H1 (cell line): ENCODE results near the gene CHN2. TPM values are rescaled to one million over a fixed set of nuclear protein-coding genes. Genes with fewer than 3 reads are reported as not detected.

ENCODE experiments used
- BCL11A ChIP-seq, 2 experiments: IDR thresholded peaks; one replicate each; pipeline ENCODE4 v1.6.1; 2011; ENCODE audit warnings: low read depth in 2 of 2, low read length in 2 of 2, mild to moderate bottlenecking in 2 of 2
- CEBPB ChIP-seq: IDR thresholded peaks from 2 replicates; pipeline ENCODE4 v1.6.1; 2012; ENCODE audit warnings: low read depth, low read length
- EGR1 ChIP-seq: IDR thresholded peaks from 2 replicates; pipeline ENCODE4 v1.6.1; 2011; ENCODE audit warnings: low read depth, low read length, borderline replicate concordance
- RNF2 ChIP-seq: fragments of 200-900, 300-1000 bp; sonication (generic); IDR thresholded peaks from 2 replicates; pipeline ENCODE4 v1.7.1; 2016; ENCODE audit warnings: borderline replicate concordance, low read depth, mild to moderate bottlenecking, antibody characterized with exemption, low read length; ENCODE audit not compliant: poor library complexity, severe bottlenecking; ENCODE audit errors: missing control alignments
- TEAD4 ChIP-seq: IDR thresholded peaks from 2 replicates; pipeline ENCODE4 v1.6.1; 2012; ENCODE audit warnings: low read depth, low read length, inconsistent platforms, mixed read lengths
- polyA plus RNA-seq, 7 experiments: library from polyadenylated mRNA; depleted of rRNA in 3 of 7; stranded (reverse) in 5 of 7; unstranded in 2 of 7; fragments of >200 nt in 5 of 7; fragments of 200-250 nt in 2 of 7; gene quantifications; 1 replicate in 5 of 7; 2 replicates in 1 of 7; 4 replicates in 1 of 7; pipeline versions ENCODE4 v1.2.1 to v1.2.3, GENCODE V29; 2011 to 2013; ENCODE audit warnings: missing spikeins in 2 of 7, mixed read lengths in 2 of 7
- total RNA-seq: library from RNA; stranded (reverse); fragmentation: NEBNext Ultra II Directional; extraction: Animal tissue kit (Norgen Biotek cat#: 25700); gene quantifications from 2 replicates; pipeline ENCODE4 v1.2.1, GENCODE V29; 2021

The CHN2 gene
- total and polyA plus RNA-seq, 2 of the 8 experiments (the other 6 are each of a cell fraction or from before 2014, with no cell fraction given): 2.9 to 4.8 TPM

DNA sequence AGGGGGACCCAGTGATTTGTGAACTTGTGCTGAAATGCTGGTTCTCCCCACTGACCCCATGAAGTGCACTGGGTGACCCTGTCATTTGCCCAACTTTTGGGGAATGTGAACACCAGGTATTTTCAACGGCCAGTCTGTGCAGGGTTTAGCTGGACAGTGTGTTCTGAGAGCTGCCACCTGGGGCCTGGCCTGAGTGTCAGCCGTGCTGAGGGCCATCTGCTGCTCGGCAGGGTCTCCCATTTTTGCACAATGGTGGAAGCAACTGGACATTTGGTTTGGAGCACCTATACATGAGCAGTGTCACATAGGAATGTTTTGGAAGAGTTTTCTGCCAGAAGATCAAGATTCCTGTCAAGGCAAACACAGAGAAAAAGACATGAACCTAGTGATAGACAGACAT is 5.2 kb downstream of the CHN2 start (continued):
- TF ChIP-seq CEBPB: no peak
- no peak for TF ChIP-seq TEAD4
- no peak for TF ChIP-seq EGR1
- no peak for TF ChIP-seq RNF2
- no peak for TF ChIP-seq BCL11A (IDR thresholded peaks at IDR 0.05; ENCODE audit: low read depth in 2 of 2, low read length in 2 of 2)
